K562 (cell line): Measurements from ENCODE around the gene PHACTR2. TPM values are rescaled to one million over a fixed set of nuclear protein-coding genes. Genes with fewer than 3 reads are reported as not detected.

ENCODE experiments used
- CEBPB ChIP-seq: fragments of 450-650 bp; IDR thresholded peaks from 2 replicates; pipeline ENCODE4 v1.6.1; 2016; ENCODE audit warnings: missing genetic modification characterization, missing compliant biosample characterization
- CTBP1 ChIP-seq: fragments of 450-650 bp; IDR thresholded peaks from 2 replicates; pipeline ENCODE4 v1.6.1; 2016; ENCODE audit warnings: borderline replicate concordance
- FOXA3 ChIP-seq, 2 experiments: fragments of 450-650 bp in 1 of 2; sonication (generic) in 1 of 2; formaldehyde crosslinking; IDR thresholded peaks in 1 of 2; conservative IDR thresholded peaks in 1 of 2; 2 replicates each; pipeline versions ENCODE4 v1.4.0 to v1.8.0; 2020 to 2022; ENCODE audit warnings: mild to moderate bottlenecking in 2 of 2, missing genetic modification reagents in 1 of 2
- HDAC8 ChIP-seq: fragments of 450-650 bp; IDR thresholded peaks from 2 replicates; pipeline ENCODE4 v1.6.1; 2016; ENCODE audit warnings: mild to moderate bottlenecking, missing genetic modification characterization, moderate library complexity, missing compliant biosample characterization
- HNRNPLL ChIP-seq: fragments of 200-400 bp; formaldehyde crosslinking; IDR thresholded peaks from 2 replicates; pipeline ENCODE4 v1.6.1; 2017; ENCODE audit warnings: low read length, low read depth, mild to moderate bottlenecking; ENCODE audit not compliant: poor library complexity, severe bottlenecking
- KDM5B ChIP-seq: fragments of 200-600 bp; sonication (generic); IDR thresholded peaks from 2 replicates; pipeline ENCODE4 v1.6.1; 2012; ENCODE audit warnings: low read depth, mild to moderate bottlenecking, moderate library complexity, low read length, control low read depth, inconsistent platforms; ENCODE audit not compliant: insufficient replicate concordance
- LEF1 ChIP-seq: fragments of 450-650 bp; IDR thresholded peaks from 2 replicates; pipeline ENCODE4 v1.6.1; 2016; ENCODE audit warnings: mild to moderate bottlenecking
- MTA2 ChIP-seq: fragments of 450-650 bp; IDR thresholded peaks from 2 replicates; pipeline ENCODE4 v1.6.1; 2016; ENCODE audit warnings: low read depth
- NFIC ChIP-seq: fragments of 450-650 bp; IDR thresholded peaks from 2 replicates; pipeline ENCODE4 v1.6.1; 2017; ENCODE audit warnings: mild to moderate bottlenecking, inconsistent platforms
- POU5F1 ChIP-seq: fragments of 150-350 bp; IDR thresholded peaks from 2 replicates; pipeline ENCODE4 v1.6.1; 2014; ENCODE audit warnings: borderline replicate concordance, low read length, low read depth, mild to moderate bottlenecking; ENCODE audit not compliant: partially characterized antibody
- RAD21 ChIP-seq, 2 experiments: fragments of 250-450 bp in 1 of 2; fragments of 450-650 bp in 1 of 2; sonication (Bioruptor Pico) in 1 of 2; formaldehyde crosslinking in 1 of 2; IDR thresholded peaks in 1 of 2; conservative IDR thresholded peaks in 1 of 2; 2 replicates each; pipeline versions ENCODE4 v1.4.0 to v1.8.0; 2020 to 2022; ENCODE audit warnings: mild to moderate bottlenecking in 2 of 2, moderate library complexity in 1 of 2
- RBFOX2 ChIP-seq: fragments of 200-400 bp; formaldehyde crosslinking; IDR thresholded peaks from 2 replicates; pipeline ENCODE4 v1.6.1; 2017; ENCODE audit warnings: low read depth, mild to moderate bottlenecking, low read length, moderate library complexity
- TEAD2 ChIP-seq: fragments of 450-650 bp; IDR thresholded peaks from 2 replicates; pipeline ENCODE4 v1.6.1; 2016; ENCODE audit warnings: missing genetic modification characterization, control low read depth, missing compliant biosample characterization
- WHSC1 ChIP-seq: IDR thresholded peaks from one replicate; pipeline ENCODE4 v1.6.1; 2012; ENCODE audit warnings: low read length, control low read depth, inconsistent platforms
- ZNF224 ChIP-seq: sonication (generic); formaldehyde crosslinking; IDR thresholded peaks from 2 replicates; pipeline ENCODE4 v1.8.0; 2022; ENCODE audit warnings: mild to moderate bottlenecking, missing genetic modification reagents
- ZNF589 ChIP-seq: fragments of 200-800 bp; sonication (Bioruptor generic); IDR thresholded peaks from 2 replicates; pipeline ENCODE4 v1.6.1; 2016; ENCODE audit warnings: low read depth, missing genetic modification characterization, missing compliant biosample characterization
- ZSCAN32 ChIP-seq: fragments of 450-650 bp; formaldehyde crosslinking; IDR thresholded peaks from 2 replicates; pipeline ENCODE4 v1.4.0; 2020; ENCODE audit warnings: mild to moderate bottlenecking, moderate library complexity
- polyA plus RNA-seq, 8 experiments: library from polyadenylated mRNA; depleted of rRNA in 4 of 8; stranded (reverse) in 5 of 8; unstranded in 3 of 8; fragments of >200 nt; fragmentation: Nextera tagmentation in 2 of 8; fragmentation: Illumina TruSeq in 1 of 8; extraction: Ambion mirVana in 2 of 8; extraction: Trizol in 1 of 8; gene quantifications; 2 replicates each; pipeline versions ENCODE4 v1.2.1 to v1.2.3, GENCODE V29; 2011 to 2014; ENCODE audit warnings: inconsistent platforms in 1 of 8, missing spikeins in 1 of 8
- total RNA-seq, 7 experiments: library from RNA; depleted of rRNA in 6 of 7; stranded (reverse); fragments of >200 nt in 6 of 7; fragmentation: Illumina TruSeq in 2 of 7; extraction: Trizol in 2 of 7; gene quantifications; 2 replicates each; pipeline versions ENCODE4 v1.2.1 to v1.2.3, GENCODE V29; 2011 to 2021; ENCODE audit warnings: low replicate concordance in 1 of 7
- TF ChIP-seq, protein P1 (sequence below): fragments of 450-650 bp; IDR thresholded peaks from 2 replicates; pipeline ENCODE4 v1.6.1; 2014; ENCODE audit warnings: low read depth, mild to moderate bottlenecking, moderate library complexity, borderline replicate concordance
- TF ChIP-seq, protein P2 (sequence below): fragments of 200-800 bp; sonication (Bioruptor generic); IDR thresholded peaks from 2 replicates; pipeline ENCODE4 v1.6.1; 2017; ENCODE audit warnings: missing genetic modification characterization, missing compliant biosample characterization
- TF ChIP-seq, protein P3 (sequence below): sonication (generic); formaldehyde crosslinking; IDR thresholded peaks from 2 replicates; pipeline ENCODE4 v1.8.0; 2022; ENCODE audit warnings: missing genetic modification reagents, mild to moderate bottlenecking, borderline replicate concordance
- TF ChIP-seq, protein P4 (sequence below): IDR thresholded peaks from 2 replicates; pipeline ENCODE4 v1.6.1; 2012; ENCODE audit warnings: low read depth, low read length, improper control_type of control experiment, borderline replicate concordance

The PHACTR2 gene
- total and polyA plus RNA-seq, 9 of the 15 experiments (the other 6 are each of a cell fraction or from before 2014, with no cell fraction given), result 5.3 to 52.5 (median 22.9) TPM

DNA sequence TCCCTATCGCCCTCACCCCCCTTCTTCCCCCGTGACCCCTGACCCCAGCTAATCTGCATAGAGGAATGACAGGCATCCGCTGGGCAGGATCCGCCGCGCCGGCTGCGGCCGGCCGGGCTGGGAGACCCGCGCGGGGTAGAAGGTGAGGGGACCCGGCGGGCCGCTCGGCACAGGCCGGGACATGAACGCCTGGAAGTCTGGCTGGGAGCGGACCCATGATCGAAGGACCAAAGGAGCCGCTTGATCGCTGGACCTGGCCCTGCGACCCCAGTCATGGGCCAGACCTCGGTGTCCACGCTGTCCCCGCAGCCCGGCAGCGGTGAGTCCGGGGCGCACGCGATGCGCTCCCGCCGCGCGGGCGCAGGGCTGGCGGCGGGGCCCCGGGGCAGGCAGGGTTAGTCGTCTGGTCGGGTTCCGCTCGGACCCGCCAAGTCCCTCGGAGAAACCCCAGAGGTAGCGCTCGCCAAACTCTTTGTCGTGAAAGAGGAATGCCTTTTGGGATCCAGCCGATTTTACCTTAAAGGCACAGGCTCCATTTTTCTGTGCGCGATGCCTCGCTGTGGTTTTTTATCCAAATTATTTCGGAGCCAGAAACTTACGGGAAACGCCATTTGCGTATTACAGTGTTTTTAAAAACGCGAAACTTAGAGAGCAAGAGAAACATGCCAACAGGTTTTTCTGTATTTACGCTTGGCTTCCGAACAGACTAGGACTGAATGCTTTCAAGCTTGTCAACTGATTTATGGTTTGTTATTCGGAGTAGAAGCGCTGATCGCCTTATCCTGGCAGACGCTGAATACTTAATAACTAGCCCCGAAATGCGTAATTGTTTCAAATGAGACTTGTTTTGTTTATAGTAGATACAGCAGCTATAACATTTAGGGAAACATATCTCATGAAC lies at the start of gene PHACTR2 (continued):
- TF ChIP-seq, protein P1, sequence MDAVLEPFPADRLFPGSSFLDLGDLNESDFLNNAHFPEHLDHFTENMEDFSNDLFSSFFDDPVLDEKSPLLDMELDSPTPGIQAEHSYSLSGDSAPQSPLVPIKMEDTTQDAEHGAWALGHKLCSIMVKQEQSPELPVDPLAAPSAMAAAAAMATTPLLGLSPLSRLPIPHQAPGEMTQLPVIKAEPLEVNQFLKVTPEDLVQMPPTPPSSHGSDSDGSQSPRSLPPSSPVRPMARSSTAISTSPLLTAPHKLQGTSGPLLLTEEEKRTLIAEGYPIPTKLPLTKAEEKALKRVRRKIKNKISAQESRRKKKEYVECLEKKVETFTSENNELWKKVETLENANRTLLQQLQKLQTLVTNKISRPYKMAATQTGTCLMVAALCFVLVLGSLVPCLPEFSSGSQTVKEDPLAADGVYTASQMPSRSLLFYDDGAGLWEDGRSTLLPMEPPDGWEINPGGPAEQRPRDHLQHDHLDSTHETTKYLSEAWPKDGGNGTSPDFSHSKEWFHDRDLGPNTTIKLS, result peak; percentile 64; the same call in 1 of the 2 replicates
- TF ChIP-seq, protein P2, sequence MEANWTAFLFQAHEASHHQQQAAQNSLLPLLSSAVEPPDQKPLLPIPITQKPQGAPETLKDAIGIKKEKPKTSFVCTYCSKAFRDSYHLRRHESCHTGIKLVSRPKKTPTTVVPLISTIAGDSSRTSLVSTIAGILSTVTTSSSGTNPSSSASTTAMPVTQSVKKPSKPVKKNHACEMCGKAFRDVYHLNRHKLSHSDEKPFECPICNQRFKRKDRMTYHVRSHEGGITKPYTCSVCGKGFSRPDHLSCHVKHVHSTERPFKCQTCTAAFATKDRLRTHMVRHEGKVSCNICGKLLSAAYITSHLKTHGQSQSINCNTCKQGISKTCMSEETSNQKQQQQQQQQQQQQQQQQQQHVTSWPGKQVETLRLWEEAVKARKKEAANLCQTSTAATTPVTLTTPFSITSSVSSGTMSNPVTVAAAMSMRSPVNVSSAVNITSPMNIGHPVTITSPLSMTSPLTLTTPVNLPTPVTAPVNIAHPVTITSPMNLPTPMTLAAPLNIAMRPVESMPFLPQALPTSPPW (CRISPR knock-in tag), result peak; percentile 100
- no peak for TF ChIP-seq POU5F1
- peak; percentile 89 for TF ChIP-seq KDM5B
- no peak; a peak in 1 of 4 replicates for TF ChIP-seq FOXA3 (CRISPR knock-in tag; conservative IDR thresholded peaks at IDR 0.05 in 1 of 2, IDR thresholded peaks at IDR 0.05 in 1 of 2)
- TF ChIP-seq HDAC8 (tag), result peak; percentile 53; the same call in 1 of the 2 replicates
- TF ChIP-seq NFIC, result 0 out of 2 replicates have a peak, but pooled peaks have one; percentile 18
- TF ChIP-seq RBFOX2, result peak; percentile 90
- peak; percentile 42; the same call in 1 of the 2 replicates for TF ChIP-seq ZNF589 (CRISPR knock-in tag)
- TF ChIP-seq, protein P3, sequence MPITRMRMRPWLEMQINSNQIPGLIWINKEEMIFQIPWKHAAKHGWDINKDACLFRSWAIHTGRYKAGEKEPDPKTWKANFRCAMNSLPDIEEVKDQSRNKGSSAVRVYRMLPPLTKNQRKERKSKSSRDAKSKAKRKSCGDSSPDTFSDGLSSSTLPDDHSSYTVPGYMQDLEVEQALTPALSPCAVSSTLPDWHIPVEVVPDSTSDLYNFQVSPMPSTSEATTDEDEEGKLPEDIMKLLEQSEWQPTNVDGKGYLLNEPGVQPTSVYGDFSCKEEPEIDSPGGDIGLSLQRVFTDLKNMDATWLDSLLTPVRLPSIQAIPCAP (CRISPR knock-in tag), result no peak
- TF ChIP-seq, protein P4, sequence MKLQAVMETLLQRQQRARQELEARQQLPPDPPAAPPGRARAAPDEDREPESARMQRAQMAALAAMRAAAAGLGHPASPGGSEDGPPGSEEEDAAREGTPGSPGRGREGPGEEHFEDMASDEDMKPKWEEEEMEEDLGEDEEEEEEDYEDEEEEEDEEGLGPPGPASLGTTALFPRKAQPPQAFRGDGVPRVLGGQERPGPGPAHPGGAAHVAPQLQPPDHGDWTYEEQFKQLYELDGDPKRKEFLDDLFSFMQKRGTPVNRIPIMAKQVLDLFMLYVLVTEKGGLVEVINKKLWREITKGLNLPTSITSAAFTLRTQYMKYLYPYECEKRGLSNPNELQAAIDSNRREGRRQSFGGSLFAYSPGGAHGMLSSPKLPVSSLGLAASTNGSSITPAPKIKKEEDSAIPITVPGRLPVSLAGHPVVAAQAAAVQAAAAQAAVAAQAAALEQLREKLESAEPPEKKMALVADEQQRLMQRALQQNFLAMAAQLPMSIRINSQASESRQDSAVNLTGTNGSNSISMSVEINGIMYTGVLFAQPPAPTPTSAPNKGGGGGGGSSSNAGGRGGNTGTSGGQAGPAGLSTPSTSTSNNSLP, result no peak
- TF ChIP-seq ZNF224 (CRISPR knock-in tag), result 0 out of 2 replicates have a peak, but pooled peaks have one; percentile 21
- peak; percentile 94 for TF ChIP-seq HNRNPLL
- no peak for TF ChIP-seq WHSC1
- TF ChIP-seq ZSCAN32 (CRISPR knock-in tag), result no peak
- TF ChIP-seq TEAD2 (tag), result no peak
- no peak; the same call in 1 of the 2 replicates for TF ChIP-seq MTA2
- no peak for TF ChIP-seq CEBPB (tag)
- TF ChIP-seq CTBP1, result peak; percentile 89
- peak in 1 of 2 experiments; percentile 25; a peak in 2 of 4 replicates for TF ChIP-seq RAD21 (CRISPR knock-in tag; conservative IDR thresholded peaks at IDR 0.05 in 1 of 2, IDR thresholded peaks at IDR 0.05 in 1 of 2)
- no peak for TF ChIP-seq LEF1
